PC-9 (cell line): ENCODE results near the gene ALDH7A1. TPM values are rescaled to one million over a fixed set of nuclear protein-coding genes. Genes with fewer than 3 reads are reported as not detected.

Experiments used
- BruUV-seq: library from RNA; stranded (reverse); fragments of 400-500 nt; replicated peaks from 2 replicates; lab custom pipeline; 2021; lab: Mats Ljungman, UMichigan
- CTCF ChIA-PET: fragments of 300-600 bp; sonication (Branson Sonifier 250); formaldehyde crosslinking; loops from one replicate; lab custom pipeline; 2022; ENCODE audit warnings: antibody characterized with exemption; lab: Charles Lee
- POLR2A ChIA-PET: fragments of 300-600 bp; sonication (Branson Sonifier 250); formaldehyde crosslinking; loops from one replicate; lab custom pipeline; 2022; ENCODE audit warnings: antibody characterized with exemption; ENCODE audit not compliant: unreplicated experiment; lab: Charles Lee
- DNase-seq, 2 experiments: peaks; one replicate each; pipeline versions ENCODE4 v3.0.0 to v3.0.0-alpha.2; 2015 to 2022; ENCODE audit warnings: mixed read lengths in 1 of 2
- H2AFZ ChIP-seq: fragments of 200-600 bp; sonication (generic); 2 replicates; pipeline ENCODE4 v1.8.1; 2017; ENCODE audit warnings: antibody characterized with exemption
- H3F3A ChIP-seq: fragments of 200-600 bp; sonication (generic); 2 replicates; pipeline ENCODE4 v1.8.1; 2017; ENCODE audit warnings: antibody characterized with exemption, mild to moderate bottlenecking, low read depth; ENCODE audit not compliant: insufficient read depth
- H3K27ac ChIP-seq: fragments of 200-600 bp; sonication (generic); 2 replicates; pipeline ENCODE4 v1.6.1; 2016; ENCODE audit warnings: mixed run types
- H3K27me3 ChIP-seq: fragments of 200-600 bp; sonication (generic); 2 replicates; pipeline ENCODE4 v1.6.1; 2016; ENCODE audit warnings: low read depth, mixed run types; ENCODE audit not compliant: insufficient read depth
- H3K36me3 ChIP-seq: fragments of 200-600 bp; sonication (generic); 2 replicates; pipeline ENCODE4 v1.6.1; 2016; ENCODE audit warnings: low read depth, mixed run types
- H3K4me1 ChIP-seq: fragments of 200-600 bp; sonication (generic); replicated peaks from 2 replicates; pipeline ENCODE4 v1.6.1; 2016; ENCODE audit warnings: mixed run types; ENCODE audit not compliant: insufficient read depth
- H3K4me2 ChIP-seq: fragments of 200-600 bp; sonication (generic); 2 replicates; pipeline ENCODE4 v1.6.1; 2017; ENCODE audit warnings: mixed run types
- H3K4me3 ChIP-seq: fragments of 200-600 bp; sonication (generic); 2 replicates; pipeline ENCODE4 v1.6.1; 2016; ENCODE audit warnings: mixed run types
- H3K79me2 ChIP-seq: fragments of 200-600 bp; sonication (generic); 2 replicates; pipeline ENCODE4 v1.6.1; 2017; ENCODE audit warnings: low read depth, mixed run types
- H3K9me2 ChIP-seq: fragments of 200-600 bp; sonication (generic); 2 replicates; pipeline ENCODE4 v1.8.1; 2017; ENCODE audit warnings: mild to moderate bottlenecking; ENCODE audit not compliant: insufficient read depth
- H3K9me3 ChIP-seq: fragments of 200-600 bp; sonication (generic); 2 replicates; pipeline ENCODE4 v1.8.1; 2016; ENCODE audit warnings: low read depth; ENCODE audit not compliant: insufficient read depth
- H4K20me1 ChIP-seq: fragments of 200-600 bp; sonication (generic); 2 replicates; pipeline ENCODE4 v1.8.1; 2017; ENCODE audit not compliant: insufficient read depth
- CTCF ChIP-seq: fragments of 200-600 bp; sonication (generic); conservative IDR thresholded peaks from 2 replicates; pipeline ENCODE4 v1.6.1; 2017; ENCODE audit warnings: mixed run types, antibody characterized with exemption, mild to moderate bottlenecking, moderate library complexity
- EZH2 ChIP-seq: fragments of 200-600 bp; sonication (generic); IDR thresholded peaks from 2 replicates; pipeline ENCODE4 v1.8.0; 2017; ENCODE audit warnings: antibody characterized with exemption, low read depth
- intact Hi-C: fragments of 100-400 bp; cut with micrococcal nuclease; formaldehyde crosslinking; loops from one replicate; pipeline ENCODE4 v1.10.0; 2022; ENCODE audit not compliant: unreplicated experiment
- total RNA-seq: library from RNA; stranded (reverse); gene quantifications from 2 replicates; pipeline ENCODE4 v1.2.3, GENCODE V29; 2021

Gene ALDH7A1
- total RNA-seq, 1 experiment from 2014 or later = 109 TPM

- Histone ChIP-seq H3K4me1 (no peaks in the 10 kb centered on the region; the same call in 1 of the 2 replicates), H2AFZ (no peak overlapping the region), H3K27ac (no peak overlapping the region), H3K79me2 (no peaks in the 10 kb centered on the region), H3F3A (no peaks in the 10 kb centered on the region), H3K9me2 (no peaks in the 10 kb centered on the region), H3K27me3 (no peaks in the 10 kb centered on the region), H4K20me1 (no peaks in the 10 kb centered on the region), H3K36me3 (no peaks in the 10 kb centered on the region), H3K9me3 (no peaks in the 10 kb centered on the region), H3K4me3 (no peak overlapping the region), H3K4me2 (no peak overlapping the region)
- DNase-seq = no peak
- intact Hi-C loops = no loop called here
- ChIA-PET POLR2A (no interaction called here), CTCF (no interaction called here)
- BruUV-seq = no TSS peak
- TF ChIP-seq EZH2 (no peak), CTCF (no peak)
These were observed 69.3 kb downstream of the ALDH7A1 start for GRCh38 chr5:126525630-126526245.

GRCh38 chr5:126523818-126524510, 71.1 kb downstream of the ALDH7A1 start:
- H4K20me1 ChIP-seq = no peaks in the 10 kb centered on the region
- POLR2A ChIA-PET = no interaction called here
- H3K4me3 ChIP-seq = no peak overlapping the region
- H3K9me3 ChIP-seq = no peaks in the 10 kb centered on the region
- H3K9me2 ChIP-seq = no peaks in the 10 kb centered on the region
- H2AFZ ChIP-seq = no peak overlapping the region
- peaks cover 6% of the 10 kb centered on the region; the same call in 1 of the 2 replicates for H3K4me1 ChIP-seq
- H3F3A ChIP-seq = no peaks in the 10 kb centered on the region
- no TSS peak for BruUV-seq
- no peak overlapping the region for H3K27ac ChIP-seq
- intact Hi-C loops = no loop called here
- H3K27me3 ChIP-seq = no peaks in the 10 kb centered on the region
- no peaks in the 10 kb centered on the region for H3K36me3 ChIP-seq
- CTCF ChIA-PET = no interaction called here
- H3K79me2 ChIP-seq = no peaks in the 10 kb centered on the region
- TF ChIP-seq CTCF (no peak), EZH2 (no peak)
- DNase-seq = no peak
- no peak overlapping the region for H3K4me2 ChIP-seq

- no peaks in the 10 kb centered on the region for H3K79me2 ChIP-seq
- ChIA-PET CTCF (no interaction called here), POLR2A (no interaction called here)
- H3K27ac ChIP-seq = no peak overlapping the region
- no peak for DNase-seq
- H3K27me3 ChIP-seq = no peaks in the 10 kb centered on the region
- H3K4me3 ChIP-seq = no peak overlapping the region
- H3K9me3 ChIP-seq = no peaks in the 10 kb centered on the region
- no peaks in the 10 kb centered on the region for H3K9me2 ChIP-seq
- no peaks in the 10 kb centered on the region for H4K20me1 ChIP-seq
- peaks cover 13% of the 10 kb centered on the region; the same call in 1 of the 2 replicates for H3K4me1 ChIP-seq
- peaks cover 6% of the 10 kb centered on the region; the same call in 1 of the 2 replicates for H3F3A ChIP-seq
- no peaks in the 10 kb centered on the region for H3K36me3 ChIP-seq
- BruUV-seq = no TSS peak
- no peak overlapping the region for H2AFZ ChIP-seq
- intact Hi-C loops = no loop called here
- H3K4me2 ChIP-seq = no peak overlapping the region
- TF ChIP-seq CTCF (no peak), EZH2 (no peak)
These were observed 73.9 kb downstream of the ALDH7A1 start for GRCh38 chr5:126521130-126521529.
